GM12873 (cell line): Measurements from ENCODE around the gene EID2.

ENCODE experiments used
- TF ChIP-seq, protein P1 (sequence below): IDR thresholded peaks from 2 replicates; pipeline ENCODE4 v1.5.1; 2012; ENCODE audit warnings: low read depth, mild to moderate bottlenecking, moderate library complexity, low read length, control low read depth; ENCODE audit not compliant: insufficient read depth; ENCODE audit errors: missing control alignments

Gene EID2

DNA sequence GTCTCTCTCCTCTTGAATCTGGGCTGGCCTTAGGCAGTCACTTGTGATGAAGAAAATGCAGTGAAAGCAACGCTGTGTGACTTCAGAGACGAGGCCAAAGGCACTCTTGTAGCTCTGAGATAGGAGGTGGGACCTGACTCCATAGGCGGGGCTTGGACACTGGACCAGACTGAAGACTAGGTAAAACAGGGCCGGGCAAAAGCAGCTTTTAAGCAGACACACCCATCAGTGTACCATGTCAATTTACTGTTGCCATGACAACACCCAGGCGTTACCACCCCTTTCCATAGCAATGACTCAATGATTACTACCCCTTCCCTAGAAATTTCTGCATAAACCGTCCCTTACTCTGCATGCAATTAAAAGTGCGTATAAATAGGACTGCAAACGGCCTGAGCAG lies 6.6 kb upstream of the EID2 start:
- TF ChIP-seq, protein P1, sequence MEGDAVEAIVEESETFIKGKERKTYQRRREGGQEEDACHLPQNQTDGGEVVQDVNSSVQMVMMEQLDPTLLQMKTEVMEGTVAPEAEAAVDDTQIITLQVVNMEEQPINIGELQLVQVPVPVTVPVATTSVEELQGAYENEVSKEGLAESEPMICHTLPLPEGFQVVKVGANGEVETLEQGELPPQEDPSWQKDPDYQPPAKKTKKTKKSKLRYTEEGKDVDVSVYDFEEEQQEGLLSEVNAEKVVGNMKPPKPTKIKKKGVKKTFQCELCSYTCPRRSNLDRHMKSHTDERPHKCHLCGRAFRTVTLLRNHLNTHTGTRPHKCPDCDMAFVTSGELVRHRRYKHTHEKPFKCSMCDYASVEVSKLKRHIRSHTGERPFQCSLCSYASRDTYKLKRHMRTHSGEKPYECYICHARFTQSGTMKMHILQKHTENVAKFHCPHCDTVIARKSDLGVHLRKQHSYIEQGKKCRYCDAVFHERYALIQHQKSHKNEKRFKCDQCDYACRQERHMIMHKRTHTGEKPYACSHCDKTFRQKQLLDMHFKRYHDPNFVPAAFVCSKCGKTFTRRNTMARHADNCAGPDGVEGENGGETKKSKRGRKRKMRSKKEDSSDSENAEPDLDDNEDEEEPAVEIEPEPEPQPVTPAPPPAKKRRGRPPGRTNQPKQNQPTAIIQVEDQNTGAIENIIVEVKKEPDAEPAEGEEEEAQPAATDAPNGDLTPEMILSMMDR = no peak

DNA sequence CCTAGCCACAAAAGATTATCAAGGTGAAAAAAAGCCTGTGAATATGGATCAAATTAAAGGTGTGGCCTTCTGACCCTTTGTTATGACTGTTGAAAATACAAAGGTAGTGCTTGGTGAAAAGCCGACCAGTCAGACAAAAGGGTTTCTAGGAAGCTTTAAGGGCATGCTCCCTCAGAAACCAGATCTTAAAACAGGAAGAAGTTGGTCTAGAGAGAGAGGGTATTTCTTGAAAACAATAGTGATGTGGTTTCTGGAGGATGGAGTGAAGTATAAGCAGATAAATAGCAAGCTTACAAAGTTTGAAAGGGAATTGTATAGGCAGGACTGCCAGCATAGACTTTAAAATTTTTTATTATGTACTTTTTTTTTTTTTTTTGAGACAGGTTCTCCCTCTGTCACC lies 5.0 kb upstream of the EID2 start:
- TF ChIP-seq, protein P1 = no peak

DNA sequence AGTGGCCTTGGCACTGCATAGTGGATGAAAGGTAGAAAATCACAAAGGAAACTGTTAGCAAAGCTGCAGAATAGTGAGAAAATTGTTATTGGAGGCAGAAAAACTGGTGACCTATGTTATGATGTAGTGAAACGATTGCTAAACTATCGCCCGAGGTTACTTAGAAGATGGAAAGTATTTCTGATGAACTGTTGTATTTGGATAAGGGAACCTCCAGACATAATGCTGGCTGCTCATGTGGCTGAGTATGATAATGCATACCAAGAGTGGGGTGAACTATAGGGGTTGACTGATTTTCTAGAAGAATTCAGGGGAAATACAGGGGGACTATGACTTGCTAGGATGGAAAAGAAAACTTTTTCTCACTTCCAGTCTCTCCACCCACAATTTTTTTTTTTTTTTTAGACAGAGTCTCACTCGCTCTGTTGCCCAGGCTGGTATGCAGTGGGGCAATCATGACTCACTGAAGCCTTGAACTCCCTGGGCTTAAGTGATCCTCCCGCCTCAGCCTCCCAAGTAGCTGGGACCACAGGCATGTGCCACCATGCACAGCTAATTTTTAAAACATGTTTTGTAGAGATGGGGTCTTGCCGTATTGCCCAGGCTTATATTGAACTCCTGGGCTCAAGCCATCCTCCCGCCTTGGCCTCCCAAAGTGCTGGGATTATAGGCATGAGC lies 4.4 kb upstream of the EID2 start:
- TF ChIP-seq, protein P1 = no peak

DNA sequence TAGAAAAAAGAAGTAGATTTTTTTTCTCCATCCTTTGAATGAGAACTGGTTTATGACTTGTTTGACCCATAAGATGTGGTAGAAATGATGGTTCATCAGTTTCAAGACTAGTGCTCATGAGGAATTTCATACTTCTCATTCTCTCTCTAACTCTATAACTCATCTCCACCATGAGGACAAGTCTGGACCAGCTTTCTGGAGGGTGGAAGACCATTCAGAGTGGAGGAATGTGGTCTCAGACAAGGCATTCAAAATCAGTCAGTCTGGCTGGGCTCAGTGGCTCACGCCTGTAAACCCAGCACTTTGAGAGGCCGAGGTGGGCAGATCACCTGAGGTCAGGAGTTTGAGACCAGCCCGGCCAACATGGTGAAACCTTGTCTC lies 3.5 kb upstream of the EID2 start:
- TF ChIP-seq, protein P1 = no peak

DNA sequence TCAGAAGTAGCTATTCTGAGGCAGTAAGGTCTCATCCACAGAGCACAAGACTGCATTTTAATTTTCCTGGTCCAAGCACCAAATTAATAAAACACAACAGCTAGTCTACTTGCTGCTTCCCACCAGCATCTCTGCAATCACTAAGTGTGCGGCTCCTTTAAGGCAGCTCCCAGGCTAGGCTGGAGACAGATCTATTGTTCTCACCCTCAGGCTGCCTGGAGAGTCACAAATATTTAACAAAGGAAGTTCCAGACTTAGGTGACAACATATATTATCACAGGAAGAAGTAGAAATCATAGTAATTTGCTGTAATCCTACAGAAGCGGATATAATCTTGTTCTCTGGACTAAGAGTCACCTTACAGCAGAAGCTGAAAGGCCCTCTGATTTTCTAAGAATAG lies 2.2 kb upstream of the EID2 start:
- TF ChIP-seq, protein P1 = no peak

DNA sequence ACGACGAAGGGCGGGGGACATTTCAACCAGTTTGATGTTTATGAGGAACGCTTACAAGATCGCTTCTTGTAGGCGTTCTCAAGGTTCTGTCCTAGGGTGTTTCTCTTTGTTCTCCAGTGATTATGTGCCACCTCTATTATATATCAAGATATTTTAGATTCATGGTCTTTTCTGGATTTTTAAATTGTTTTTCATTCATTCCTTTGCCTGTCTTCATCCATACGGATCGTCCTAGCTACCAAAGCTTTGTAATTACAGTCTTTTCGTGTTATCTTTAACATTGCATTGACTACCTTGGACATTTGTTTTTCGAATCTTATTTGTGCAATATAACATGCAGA lies 342 bp upstream of the EID2 start:
- TF ChIP-seq, protein P1 = no peak

DNA sequence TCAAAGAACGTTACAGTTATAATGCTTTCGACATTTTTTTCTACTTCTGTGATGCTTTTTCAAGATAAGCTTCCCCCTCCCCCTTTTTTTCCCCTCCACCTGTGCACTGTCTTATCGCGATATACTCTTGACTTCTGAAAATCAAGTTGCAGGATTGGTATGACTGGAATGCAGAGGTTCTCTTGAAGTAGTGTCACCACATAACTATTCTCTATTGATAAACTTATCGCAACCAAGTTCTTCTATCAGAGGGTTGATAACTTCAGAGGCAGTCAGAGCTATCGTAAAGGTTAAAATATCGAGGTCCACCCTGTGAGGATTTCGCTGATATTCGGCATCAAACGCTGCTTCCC lies 820 bp downstream of the EID2 start:
- TF ChIP-seq, protein P1 = no peak
